PC-3 (cell line): ENCODE results near the gene TTK.
"Not testable (repeated sequence)": the region's sequence is repeated elsewhere in the genome, so short reads cannot be mapped to it uniquely, and the experiment has no call there.

Source experiments
- EZH2 ChIP-seq: fragments of 300-600 bp; sonication (generic); IDR thresholded peaks from one replicate; pipeline ENCODE4 v1.6.1; 2017; ENCODE audit warnings: antibody characterized with exemption, mild to moderate bottlenecking, low read length; ENCODE audit not compliant: unreplicated experiment
- EZH2phosphoT487 ChIP-seq: fragments of 300-600 bp; sonication (generic); IDR thresholded peaks from 2 replicates; pipeline ENCODE4 v1.6.1; 2018; ENCODE audit warnings: mild to moderate bottlenecking, antibody characterized with exemption, low read length, borderline replicate concordance
- TF ChIP-seq, protein P1 (sequence below): fragments of 300-600 bp; sonication (generic); conservative IDR thresholded peaks from 2 replicates; pipeline ENCODE4 v1.5.1; 2017; ENCODE audit warnings: antibody characterized with exemption, low read depth, mild to moderate bottlenecking, low read length

DNA sequence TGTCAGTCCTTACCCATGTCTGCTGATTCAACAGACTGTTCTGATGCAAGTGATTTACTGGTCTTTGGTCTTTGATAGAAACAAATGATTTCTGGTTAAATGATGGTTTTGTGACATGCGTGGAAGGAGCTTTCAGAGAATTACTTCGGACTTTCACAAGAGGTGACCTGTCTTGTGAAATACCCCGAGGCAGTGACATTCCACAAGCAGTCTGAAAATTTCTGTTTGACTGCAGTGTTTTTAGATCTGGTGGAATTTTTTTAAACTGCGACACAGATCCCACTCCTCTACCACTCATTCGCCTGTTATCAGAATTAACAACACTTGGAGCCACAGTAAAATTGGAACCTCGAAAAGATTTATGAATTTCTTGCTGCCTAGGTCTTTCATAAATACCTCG, 63.7 kb downstream of the TTK start:
- TF ChIP-seq, protein P1, sequence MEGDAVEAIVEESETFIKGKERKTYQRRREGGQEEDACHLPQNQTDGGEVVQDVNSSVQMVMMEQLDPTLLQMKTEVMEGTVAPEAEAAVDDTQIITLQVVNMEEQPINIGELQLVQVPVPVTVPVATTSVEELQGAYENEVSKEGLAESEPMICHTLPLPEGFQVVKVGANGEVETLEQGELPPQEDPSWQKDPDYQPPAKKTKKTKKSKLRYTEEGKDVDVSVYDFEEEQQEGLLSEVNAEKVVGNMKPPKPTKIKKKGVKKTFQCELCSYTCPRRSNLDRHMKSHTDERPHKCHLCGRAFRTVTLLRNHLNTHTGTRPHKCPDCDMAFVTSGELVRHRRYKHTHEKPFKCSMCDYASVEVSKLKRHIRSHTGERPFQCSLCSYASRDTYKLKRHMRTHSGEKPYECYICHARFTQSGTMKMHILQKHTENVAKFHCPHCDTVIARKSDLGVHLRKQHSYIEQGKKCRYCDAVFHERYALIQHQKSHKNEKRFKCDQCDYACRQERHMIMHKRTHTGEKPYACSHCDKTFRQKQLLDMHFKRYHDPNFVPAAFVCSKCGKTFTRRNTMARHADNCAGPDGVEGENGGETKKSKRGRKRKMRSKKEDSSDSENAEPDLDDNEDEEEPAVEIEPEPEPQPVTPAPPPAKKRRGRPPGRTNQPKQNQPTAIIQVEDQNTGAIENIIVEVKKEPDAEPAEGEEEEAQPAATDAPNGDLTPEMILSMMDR = not testable (repeated sequence)
- TF ChIP-seq EZH2, EZH2phosphoT487: not testable (repeated sequence)
